Mesenchymal stem cell (in vitro differentiated cells and primary cell): ENCODE measurements around the gene TMEM184A.

ENCODE experiments used
- DNase-seq: peaks from one replicate; pipeline ENCODE4 v3.0.0-alpha.2; 2013
- H2AFZ ChIP-seq: one replicate; pipeline ENCODE4 v1.6.1; 2013; ENCODE audit warnings: low read depth, mild to moderate bottlenecking, control low read depth, inconsistent platforms, low read length, moderate library complexity
- H2AK5ac ChIP-seq: 2 replicates; pipeline ENCODE4 v1.6.1; 2013; ENCODE audit warnings: low read length, moderate library complexity, mild to moderate bottlenecking, inconsistent platforms; ENCODE audit not compliant: severe bottlenecking
- H2BK120ac ChIP-seq: one replicate; pipeline ENCODE4 v1.6.1; 2013; ENCODE audit warnings: low read depth, mild to moderate bottlenecking, inconsistent platforms, low read length, moderate library complexity
- H2BK12ac ChIP-seq, 2 experiments: one replicate each; pipeline ENCODE4 v1.6.1; 2013; ENCODE audit warnings: inconsistent platforms in 2 of 2, low read length in 2 of 2, mild to moderate bottlenecking in 2 of 2, moderate library complexity in 2 of 2, control low read depth in 1 of 2
- H2BK15ac ChIP-seq: one replicate; pipeline ENCODE4 v1.6.1; 2013; ENCODE audit warnings: mild to moderate bottlenecking, low read depth, inconsistent platforms; ENCODE audit not compliant: poor library complexity, severe bottlenecking
- H2BK5ac ChIP-seq: 2 replicates; pipeline ENCODE4 v1.6.1; 2013; ENCODE audit warnings: low read depth, mild to moderate bottlenecking, low read length, control low read depth, inconsistent platforms; ENCODE audit not compliant: poor library complexity, severe bottlenecking
- H3K14ac ChIP-seq, 2 experiments: one replicate each; pipeline ENCODE4 v1.6.1; 2013; ENCODE audit warnings: inconsistent platforms in 2 of 2, low read length in 2 of 2, control low read depth in 1 of 2, mild to moderate bottlenecking in 1 of 2, moderate library complexity in 1 of 2
- H3K18ac ChIP-seq, 2 experiments: one replicate each; pipeline ENCODE4 v1.6.1; 2013; ENCODE audit warnings: inconsistent platforms in 2 of 2, low read length in 2 of 2, control low read depth in 1 of 2, low read depth in 1 of 2, mild to moderate bottlenecking in 1 of 2
- H3K23ac ChIP-seq, 2 experiments: one replicate each; pipeline ENCODE4 v1.6.1; 2013; ENCODE audit warnings: inconsistent platforms in 2 of 2, low read length in 2 of 2, mild to moderate bottlenecking in 2 of 2, moderate library complexity in 2 of 2, control low read depth in 1 of 2
- H3K27ac ChIP-seq: 2 replicates; pipeline ENCODE4 v1.5.1; 2013; ENCODE audit warnings: mild to moderate bottlenecking, moderate library complexity, low read length, control low read depth, inconsistent platforms; ENCODE audit not compliant: poor library complexity, severe bottlenecking
- H3K27me3 ChIP-seq, 2 experiments: 2 replicates each; pipeline versions ENCODE4 v1.6.1 to v1.7.0; 2013; ENCODE audit warnings: low read length in 2 of 2, mild to moderate bottlenecking in 2 of 2, moderate library complexity in 2 of 2, control low read depth in 1 of 2, inconsistent platforms in 1 of 2; ENCODE audit not compliant: control insufficient read depth in 1 of 2, insufficient read depth in 1 of 2
- H3K36me3 ChIP-seq, 2 experiments: 2 replicates each; pipeline versions ENCODE4 v1.6.1 to v1.7.0; 2013; ENCODE audit warnings: low read length in 2 of 2, control low read depth in 1 of 2, inconsistent platforms in 1 of 2, low read depth in 1 of 2, mild to moderate bottlenecking in 1 of 2; ENCODE audit not compliant: insufficient read depth in 2 of 2, control insufficient read depth in 1 of 2
- H3K4ac ChIP-seq, 2 experiments: one replicate each; pipeline ENCODE4 v1.6.1; 2013; ENCODE audit warnings: inconsistent platforms in 2 of 2, low read length in 2 of 2, mild to moderate bottlenecking in 2 of 2, moderate library complexity in 2 of 2, control low read depth in 1 of 2, low read depth in 1 of 2
- H3K4me1 ChIP-seq: 2 replicates; pipeline ENCODE4 v1.6.1; 2013; ENCODE audit warnings: low read depth, low read length, control low read depth; ENCODE audit not compliant: control insufficient read depth, insufficient read depth
- H3K4me2 ChIP-seq: 2 replicates; pipeline ENCODE4 v1.6.1; 2013; ENCODE audit warnings: low read length, mild to moderate bottlenecking, inconsistent platforms; ENCODE audit not compliant: poor library complexity, severe bottlenecking
- H3K4me3 ChIP-seq, 2 experiments: 2 replicates each; pipeline versions ENCODE4 v1.5.1 to v1.7.0; 2013; ENCODE audit warnings: low read length in 2 of 2, mild to moderate bottlenecking in 2 of 2, control low read depth in 1 of 2, low read depth in 1 of 2; ENCODE audit not compliant: insufficient read depth in 1 of 2
- H3K79me1 ChIP-seq: replicated peaks from 2 replicates; pipeline ENCODE4 v1.6.1; 2013; ENCODE audit warnings: mild to moderate bottlenecking, control low read depth, low read length, inconsistent platforms; ENCODE audit not compliant: poor library complexity, severe bottlenecking
- H3K9ac ChIP-seq: 2 replicates; pipeline ENCODE4 v1.7.0; 2013; ENCODE audit warnings: mild to moderate bottlenecking, low read length, moderate library complexity
- H3K9me3 ChIP-seq: 2 replicates; pipeline ENCODE4 v1.7.0; 2013; ENCODE audit warnings: mild to moderate bottlenecking, low read length; ENCODE audit not compliant: control insufficient read depth
- H4K8ac ChIP-seq: one replicate; pipeline ENCODE4 v1.6.1; 2013; ENCODE audit warnings: inconsistent platforms, mild to moderate bottlenecking, low read length, moderate library complexity
- H4K91ac ChIP-seq: one replicate; pipeline ENCODE4 v1.6.1; 2013; ENCODE audit warnings: mild to moderate bottlenecking, low read length, inconsistent platforms
- WGBS: methylation state at CpG from one replicate; pipeline ENCODE4 v1.1.7; 2013; ENCODE audit warnings: mixed read lengths; 5-methylcytosine and 5-hydroxymethylcytosine counted together

Gene TMEM184A

GRCh38 chr7:1537535-1538412, 18.2 kb downstream of the TMEM184A start:
- peak overlapping the region; percentile 58 to 75 for H3K4me3 ChIP-seq
- peak overlapping the region; percentile 66 for H4K8ac ChIP-seq
- peak overlapping the region; percentile 99 for H2BK120ac ChIP-seq
- peak overlapping the region; percentile 89 to 100 for H3K18ac ChIP-seq
- 53% methylated on average over 54 of the region's 56 CpGs for WGBS
- H3K9ac ChIP-seq, result peak overlapping the region; percentile 93
- H3K4ac ChIP-seq, result peak overlapping the region; percentile 87 to 90
- peak overlapping the region; percentile 54 to 99 for H2BK12ac ChIP-seq
- H4K91ac ChIP-seq, result peak overlapping the region; percentile 99
- H3K14ac ChIP-seq, result peak overlapping the region; percentile 19 to 94
- H3K4me2 ChIP-seq, result peak overlapping the region; percentile 82
- H3K23ac ChIP-seq, result peak overlapping the region in 1 of 2 experiments; percentile 57
- peaks cover 26% of the 10 kb centered on the region for H3K79me1 ChIP-seq
- no peaks in the 10 kb centered on the region for H3K9me3 ChIP-seq
- DNase-seq, result peak; percentile 95
- peak overlapping the region; percentile 99 for H2BK5ac ChIP-seq
- peak overlapping the region; percentile 91 for H3K27ac ChIP-seq
- peak overlapping the region; percentile 97 for H2AK5ac ChIP-seq
- no peak overlapping the region for H2AFZ ChIP-seq
- H2BK15ac ChIP-seq, result peak overlapping the region; percentile 90
- H3K36me3 ChIP-seq, result peaks cover 22 to 45% of the 10 kb centered on the region in 2 experiments
- H3K4me1 ChIP-seq, result peaks cover 65% of the 10 kb centered on the region
- H3K27me3 ChIP-seq, result no peaks in the 10 kb centered on the region

- Histone ChIP-seq H4K91ac (peak overlapping the region; percentile 99), H3K4me3 (peak overlapping the region; percentile 58 to 75), H3K27ac (peak overlapping the region; percentile 95), H3K4me1 (peaks cover 70% of the 10 kb centered on the region), H4K8ac (peak overlapping the region; percentile 95), H3K27me3 (no peaks in the 10 kb centered on the region), H3K18ac (peak overlapping the region; percentile 98 to 100), H2BK15ac (peak overlapping the region; percentile 96), H2BK120ac (peak overlapping the region; percentile 99), H3K4me2 (peak overlapping the region; percentile 82), H2BK5ac (peak overlapping the region; percentile 99), H3K36me3 (peaks cover 22 to 38% of the 10 kb centered on the region in 2 experiments), H2BK12ac (peak overlapping the region; percentile 75 to 100), H3K23ac (no peak overlapping the region), H2AK5ac (peak overlapping the region; percentile 97), H3K79me1 (peaks cover 26% of the 10 kb centered on the region), H3K9me3 (no peaks in the 10 kb centered on the region), H3K4ac (peak overlapping the region; percentile 98), H2AFZ (no peak overlapping the region), H3K9ac (peak overlapping the region; percentile 93), H3K14ac (peak overlapping the region in 1 of 2 experiments; percentile 89)
- 2% methylated on average over 49 of the region's 52 CpGs for WGBS
- peak; percentile 99 for DNase-seq
These were observed 19.1 kb downstream of the TMEM184A start for GRCh38 chr7:1536743-1537534.

- Histone ChIP-seq H3K4me3 (peak overlapping the region in 1 of 2 experiments; percentile 75), H3K23ac (no peak overlapping the region), H3K27me3 (no peaks in the 10 kb centered on the region), H3K79me1 (peaks cover 24% of the 10 kb centered on the region), H2BK5ac (peak overlapping the region; percentile 85), H2BK15ac (no peak overlapping the region), H3K27ac (peak overlapping the region; percentile 95), H2AK5ac (peak overlapping the region; percentile 73), H3K14ac (peak overlapping the region in 1 of 2 experiments; percentile 62), H2BK12ac (peak overlapping the region; percentile 84 to 96), H3K4me2 (peak overlapping the region; percentile 82), H3K18ac (peak overlapping the region; percentile 95 to 98), H3K36me3 (peaks cover 20 to 32% of the 10 kb centered on the region in 2 experiments), H4K91ac (peak overlapping the region; percentile 97), H2BK120ac (peak overlapping the region; percentile 88), H2AFZ (no peak overlapping the region), H3K4ac (peak overlapping the region; percentile 98), H3K4me1 (peaks cover 76% of the 10 kb centered on the region), H3K9ac (peak overlapping the region; percentile 93), H3K9me3 (no peaks in the 10 kb centered on the region), H4K8ac (peak overlapping the region; percentile 92)
- DNase-seq, result no peak
- WGBS, result 68% methylated on average over 7 of the region's 7 CpGs
These were observed 19.6 kb downstream of the TMEM184A start for GRCh38 chr7:1536455-1536742.
